Transverse colon (tissue), 4 donors: ENCODE measurements around the gene NEK4.
"Not testable (repeated sequence)": the region's sequence is repeated elsewhere in the genome, so short reads cannot be mapped to it uniquely, and the experiment has no call there.

ENCODE experiments used
- CTCF ChIP-seq, 5 experiments: fragments of 200-600 bp in 3 of 5; fragments of 450-650 bp in 2 of 5; sonication (generic) in 3 of 5; IDR thresholded peaks; 1 replicate in 2 of 5; 2 replicates in 3 of 5; pipeline ENCODE4 v1.5.1; 2016 to 2017; ENCODE audit warnings: antibody characterized with exemption in 5 of 5, inconsistent platforms in 3 of 5, mild to moderate bottlenecking in 2 of 5, moderate library complexity in 1 of 5
- EP300 ChIP-seq: sonication (generic); formaldehyde crosslinking; IDR thresholded peaks from one replicate; pipeline ENCODE4 v1.6.1; 2017; ENCODE audit warnings: antibody characterized with exemption, low read depth
- POLR2A ChIP-seq: fragments of 450-650 bp; IDR thresholded peaks from one replicate; pipeline ENCODE4 v1.6.1; 2016; ENCODE audit warnings: antibody characterized with exemption, mild to moderate bottlenecking, moderate library complexity
- POLR2AphosphoS5 ChIP-seq, 3 donors: sonication (generic); formaldehyde crosslinking; IDR thresholded peaks; one replicate each; pipeline ENCODE4 v1.6.1; 2016; ENCODE audit warnings: antibody characterized with exemption in 3 of 3

- TF ChIP-seq CTCF (IDR thresholded peaks at IDR 0.05); POLR2AphosphoS5 (IDR thresholded peaks at IDR 0.05); POLR2A; EP300: not testable (repeated sequence)
Measured at GRCh38 chr3:52728753-52729152, 42.0 kb downstream of the NEK4 start.
